A673 (cell line): ENCODE results near the gene BRD8. TPM values are rescaled to one million over a fixed set of nuclear protein-coding genes. Genes with fewer than 3 reads are reported as not detected.

Source experiments
- BruUV-seq: library from RNA; stranded (reverse); fragments of 400-500 nt; replicated peaks from 2 replicates; lab custom pipeline; 2021; lab: Mats Ljungman, UMichigan
- CTCF ChIA-PET: fragments of 300-600 bp; sonication (Branson Sonifier 250); formaldehyde crosslinking; loops from one replicate; lab custom pipeline; 2022; ENCODE audit warnings: antibody characterized with exemption; lab: Charles Lee
- POLR2A ChIA-PET: fragments of 300-600 bp; sonication (Branson Sonifier 250); formaldehyde crosslinking; loops from one replicate; lab custom pipeline; 2022; ENCODE audit warnings: antibody characterized with exemption; ENCODE audit not compliant: low non-redundant PET; lab: Charles Lee
- DNase-seq: peaks from one replicate; pipeline ENCODE4 v3.0.0-alpha.2; 2015; ENCODE audit warnings: low spot score
- H3K27ac ChIP-seq: fragments of 200-600 bp; sonication (generic); 2 replicates; pipeline ENCODE4 v1.5.1; 2016; ENCODE audit warnings: mixed run types, low read depth, mild to moderate bottlenecking, mixed read lengths, antibody characterized with exemption, low read length; ENCODE audit not compliant: poor library complexity, severe bottlenecking
- H3K27me3 ChIP-seq: fragments of 200-600 bp; sonication (generic); replicated peaks from 2 replicates; pipeline ENCODE4 v1.6.1; 2017; ENCODE audit warnings: mixed run types, low read depth, mild to moderate bottlenecking, mixed read lengths, antibody characterized with exemption, low read length; ENCODE audit not compliant: insufficient read depth, poor library complexity
- H3K36me3 ChIP-seq: fragments of 200-600 bp; sonication (generic); 2 replicates; pipeline ENCODE4 v1.6.1; 2016; ENCODE audit warnings: mixed run types, mild to moderate bottlenecking, mixed read lengths, antibody characterized with exemption, low read length; ENCODE audit not compliant: insufficient read depth, poor library complexity, severe bottlenecking
- H3K4me1 ChIP-seq: fragments of 200-600 bp; sonication (generic); 2 replicates; pipeline ENCODE4 v1.6.1; 2017; ENCODE audit warnings: mixed run types, mild to moderate bottlenecking, mixed read lengths, antibody characterized with exemption, low read length; ENCODE audit not compliant: insufficient read depth, poor library complexity, severe bottlenecking
- H3K4me3 ChIP-seq: fragments of 200-600 bp; sonication (generic); 2 replicates; pipeline ENCODE4 v1.5.1; 2016; ENCODE audit warnings: low read depth, mixed run types, mild to moderate bottlenecking, mixed read lengths, low read length; ENCODE audit not compliant: poor library complexity, severe bottlenecking
- H3K9me3 ChIP-seq: fragments of 200-600 bp; sonication (generic); 2 replicates; pipeline ENCODE4 v1.6.1; 2016; ENCODE audit warnings: mixed run types, low read depth, mild to moderate bottlenecking, mixed read lengths, antibody characterized with exemption, low read length; ENCODE audit not compliant: poor library complexity, severe bottlenecking
- CTCF ChIP-seq: fragments of 300-800, 200-600 bp; sonication (generic); conservative IDR thresholded peaks from 2 replicates; pipeline ENCODE4 v1.5.1; 2017; ENCODE audit warnings: low read depth, mild to moderate bottlenecking, antibody characterized with exemption, low read length, moderate library complexity, mixed read lengths
- EZH2 ChIP-seq: fragments of 200-600 bp; sonication (generic); IDR thresholded peaks from 2 replicates; pipeline ENCODE4 v1.6.1; 2017; ENCODE audit warnings: borderline replicate concordance, low read depth, mild to moderate bottlenecking, mixed read lengths, antibody characterized with exemption, low read length; ENCODE audit not compliant: poor library complexity, severe bottlenecking
- intact Hi-C: fragments of 100-400 bp; cut with micrococcal nuclease; formaldehyde crosslinking; loops from one replicate; pipeline ENCODE4 v1.10.0; 2022; ENCODE audit not compliant: unreplicated experiment
- total RNA-seq: library from RNA; stranded (reverse); gene quantifications from 2 replicates; pipeline ENCODE4 v1.2.3, GENCODE V29; 2021

BRD8 gene
- total RNA-seq, 1 experiment from 2014 or later = 86.7 TPM

GRCh38 chr5:138129347-138129746 lies 49.1 kb downstream of the BRD8 start:
- Histone ChIP-seq H3K4me3 (no peak overlapping the region), H3K36me3 (no peaks in the 10 kb centered on the region), H3K4me1 (no peaks in the 10 kb centered on the region), H3K27me3 (no peaks in the 10 kb centered on the region), H3K27ac (no peak overlapping the region), H3K9me3 (no peaks in the 10 kb centered on the region)
- TF ChIP-seq EZH2 (no peak), CTCF (no peak)
- CTCF ChIA-PET = no interaction called here
- BruUV-seq = no TSS peak
- intact Hi-C loops = no loop called here
- DNase-seq = no peak
- POLR2A ChIA-PET = no interaction called here

GRCh38 chr5:138128334-138128733 lies 50.1 kb downstream of the BRD8 start:
- Histone ChIP-seq H3K27me3 (no peaks in the 10 kb centered on the region), H3K4me3 (no peak overlapping the region), H3K9me3 (no peaks in the 10 kb centered on the region), H3K36me3 (no peaks in the 10 kb centered on the region), H3K4me1 (no peaks in the 10 kb centered on the region), H3K27ac (no peak overlapping the region)
- no peak for DNase-seq
- intact Hi-C loops = no loop called here
- ChIA-PET CTCF (no interaction called here), POLR2A (no interaction called here)
- TF ChIP-seq EZH2 (no peak), CTCF (no peak)
- BruUV-seq = no TSS peak

- H3K36me3 ChIP-seq = no peaks in the 10 kb centered on the region
- no peak overlapping the region for H3K4me3 ChIP-seq
- DNase-seq = no peak
- no peaks in the 10 kb centered on the region for H3K27me3 ChIP-seq
- CTCF ChIA-PET = no interaction called here
- no peak overlapping the region for H3K27ac ChIP-seq
- no peaks in the 10 kb centered on the region for H3K4me1 ChIP-seq
- intact Hi-C loops = no loop called here
- POLR2A ChIA-PET = no interaction called here
- H3K9me3 ChIP-seq = no peaks in the 10 kb centered on the region
- no TSS peak for BruUV-seq
- TF ChIP-seq EZH2 (no peak), CTCF (no peak)
Measured at GRCh38 chr5:138115254-138115653, 63.2 kb downstream of the BRD8 start.
